GM12892 (cell line): ENCODE data around the gene GRIN2C.

Source experiments
- POLR2A ChIP-seq: IDR thresholded peaks from 2 replicates; pipeline ENCODE4 v1.6.1; 2011; ENCODE audit warnings: low read depth, low read length, control low read depth
- POLR2AphosphoS5 ChIP-seq: IDR thresholded peaks from 2 replicates; pipeline ENCODE4 v1.6.1; 2011; ENCODE audit warnings: low read depth, low read length, control low read depth
- TAF1 ChIP-seq: IDR thresholded peaks from 2 replicates; pipeline ENCODE4 v1.6.1; 2011; ENCODE audit warnings: low read depth, mild to moderate bottlenecking, control low read depth, low read length, borderline replicate concordance

DNA sequence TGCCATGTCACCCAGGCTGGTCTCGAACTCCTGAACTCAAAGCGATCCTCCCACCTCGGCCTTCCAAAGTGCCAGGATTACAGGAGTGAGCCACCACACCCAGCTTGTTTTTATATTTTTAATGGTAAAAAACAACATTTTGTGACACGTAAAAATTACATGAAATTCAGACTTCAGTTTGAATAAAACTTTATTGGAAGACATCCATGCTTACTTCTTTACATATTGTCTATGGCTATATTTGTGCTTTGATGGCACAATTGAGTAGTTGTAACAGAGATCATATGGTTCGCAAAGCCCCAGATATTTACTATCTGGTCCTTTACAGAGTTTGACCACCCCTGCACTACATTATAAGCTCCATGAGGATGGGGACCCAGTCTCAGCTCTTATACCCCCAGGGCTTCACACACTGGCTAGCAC, 14.9 kb upstream of the GRIN2C start:
- TF ChIP-seq POLR2A (no peak), POLR2AphosphoS5 (no peak), TAF1 (no peak)
